ENCODE results near the gene CLGN. TPM values are rescaled to one million over a fixed set of nuclear protein-coding genes. Genes with fewer than 3 reads are reported as not detected.
A peak's percentile ranks its signal among the peaks of the same experiment; 100 is the strongest.

The CLGN gene
- total RNA-seq, 4 donors from 2014 or later = 0.40 TPM; not detected in 3

DNA sequence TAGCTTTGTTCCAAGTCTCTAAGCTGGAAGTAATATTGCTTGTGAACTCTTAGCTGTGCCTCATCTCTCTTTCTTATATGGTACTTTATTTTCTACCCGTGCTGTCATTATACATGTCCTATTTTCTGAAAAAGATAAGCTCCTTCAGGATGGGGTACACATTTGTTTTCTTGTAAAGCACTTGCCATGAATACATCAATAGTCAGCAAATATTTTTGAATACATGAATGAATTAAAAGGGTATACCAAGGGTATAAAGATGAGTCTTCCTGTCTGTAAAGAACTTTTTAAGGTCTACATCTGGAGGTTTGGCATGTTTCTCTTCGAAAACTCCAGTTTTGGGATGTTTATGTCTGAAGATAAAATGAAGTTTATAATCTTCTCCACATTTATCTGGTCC, 27.3 kb downstream of the CLGN start:
- no peak for TF ChIP-seq POLR2A (IDR thresholded peaks at IDR 0.05)
- TF ChIP-seq, protein P1, sequence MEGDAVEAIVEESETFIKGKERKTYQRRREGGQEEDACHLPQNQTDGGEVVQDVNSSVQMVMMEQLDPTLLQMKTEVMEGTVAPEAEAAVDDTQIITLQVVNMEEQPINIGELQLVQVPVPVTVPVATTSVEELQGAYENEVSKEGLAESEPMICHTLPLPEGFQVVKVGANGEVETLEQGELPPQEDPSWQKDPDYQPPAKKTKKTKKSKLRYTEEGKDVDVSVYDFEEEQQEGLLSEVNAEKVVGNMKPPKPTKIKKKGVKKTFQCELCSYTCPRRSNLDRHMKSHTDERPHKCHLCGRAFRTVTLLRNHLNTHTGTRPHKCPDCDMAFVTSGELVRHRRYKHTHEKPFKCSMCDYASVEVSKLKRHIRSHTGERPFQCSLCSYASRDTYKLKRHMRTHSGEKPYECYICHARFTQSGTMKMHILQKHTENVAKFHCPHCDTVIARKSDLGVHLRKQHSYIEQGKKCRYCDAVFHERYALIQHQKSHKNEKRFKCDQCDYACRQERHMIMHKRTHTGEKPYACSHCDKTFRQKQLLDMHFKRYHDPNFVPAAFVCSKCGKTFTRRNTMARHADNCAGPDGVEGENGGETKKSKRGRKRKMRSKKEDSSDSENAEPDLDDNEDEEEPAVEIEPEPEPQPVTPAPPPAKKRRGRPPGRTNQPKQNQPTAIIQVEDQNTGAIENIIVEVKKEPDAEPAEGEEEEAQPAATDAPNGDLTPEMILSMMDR (IDR thresholded peaks at IDR 0.05) = no peak
- no peaks in the 10 kb centered on the region for H3K36me3 ChIP-seq
- no peaks in the 10 kb centered on the region for H3K4me1 ChIP-seq
- H3K9me3 ChIP-seq = no peaks in the 10 kb centered on the region
- no peak overlapping the region for H3K27ac ChIP-seq
- no peaks in the 10 kb centered on the region for H3K27me3 ChIP-seq
- DNase-seq = no peak
- no peak overlapping the region for H3K4me3 ChIP-seq

DNA sequence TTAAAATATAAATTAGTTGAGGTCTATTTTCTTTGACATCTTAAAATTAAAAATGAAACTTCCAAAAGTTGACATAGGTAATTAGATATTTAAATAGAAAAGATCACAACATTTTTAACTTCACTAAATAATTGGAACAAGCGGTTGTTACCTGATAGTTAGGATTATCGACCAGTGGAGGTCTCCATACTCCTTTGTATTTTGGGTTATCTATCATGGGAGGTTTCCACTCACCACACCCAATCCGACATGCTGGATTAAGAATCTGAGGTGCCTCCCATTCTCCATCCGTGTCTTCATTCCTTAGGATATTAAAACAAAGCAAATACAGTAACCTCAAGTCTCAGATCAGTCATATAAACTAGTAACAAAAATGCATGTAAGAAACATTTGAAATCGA, 31.8 kb downstream of the CLGN start:
- H3K4me1 ChIP-seq = no peaks in the 10 kb centered on the region
- no peak overlapping the region for H3K4me3 ChIP-seq
- TF ChIP-seq POLR2A (IDR thresholded peaks at IDR 0.05) = no peak
- TF ChIP-seq, protein P1 (IDR thresholded peaks at IDR 0.05) = no peak
- H3K36me3 ChIP-seq = no peaks in the 10 kb centered on the region
- H3K9me3 ChIP-seq = no peaks in the 10 kb centered on the region
- no peak for DNase-seq
- H3K27ac ChIP-seq = no peak overlapping the region
- no peaks in the 10 kb centered on the region for H3K27me3 ChIP-seq

DNA sequence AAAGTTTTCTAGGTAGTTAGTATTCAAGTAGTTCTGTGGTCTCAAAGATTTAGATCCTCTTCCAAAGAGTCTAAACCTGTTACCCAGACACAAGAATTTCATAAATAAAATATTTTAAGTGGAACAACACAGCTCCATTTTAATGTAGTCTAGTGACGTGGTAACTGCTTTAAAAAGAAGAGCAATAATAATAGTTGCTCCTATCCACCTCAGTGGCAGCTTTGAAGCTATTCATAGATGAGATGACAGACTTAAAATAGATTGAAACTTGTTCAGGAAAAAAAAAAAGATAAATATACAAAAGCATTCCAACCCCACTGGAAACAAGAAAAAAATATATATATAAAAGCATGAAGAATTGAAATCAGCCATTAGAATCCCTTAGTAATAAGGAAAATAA, 39.4 kb downstream of the CLGN start:
- H3K27ac ChIP-seq = no peak overlapping the region
- H3K36me3 ChIP-seq = no peaks in the 10 kb centered on the region
- no peaks in the 10 kb centered on the region for H3K4me1 ChIP-seq
- DNase-seq = no peak
- H3K27me3 ChIP-seq = no peaks in the 10 kb centered on the region
- H3K9me3 ChIP-seq = no peaks in the 10 kb centered on the region
- H3K4me3 ChIP-seq = no peak overlapping the region
- TF ChIP-seq, protein P1 (IDR thresholded peaks at IDR 0.05) = no peak
- no peak for TF ChIP-seq POLR2A (IDR thresholded peaks at IDR 0.05)

DNA sequence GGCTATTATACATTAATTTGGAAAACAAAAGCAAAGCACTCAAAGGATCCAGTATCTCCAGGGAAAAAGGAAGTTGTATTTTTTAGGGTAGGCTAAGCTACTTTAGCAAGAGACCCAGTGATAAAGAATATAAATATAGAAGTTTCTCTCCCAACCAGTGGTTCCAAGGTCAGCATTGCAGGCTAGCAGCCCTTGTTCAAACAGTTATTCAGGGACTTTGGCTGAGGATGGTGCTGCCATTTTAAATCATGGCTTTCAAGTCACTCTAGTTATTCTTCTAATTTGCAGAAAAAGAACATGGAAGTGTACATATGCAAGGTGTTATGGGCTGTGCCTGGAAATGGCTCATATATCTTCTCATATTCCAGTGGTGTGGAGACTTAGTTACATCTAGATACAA, 44.7 kb downstream of the CLGN start:
- no peak for DNase-seq
- Histone ChIP-seq H3K27me3 (no peaks in the 10 kb centered on the region), H3K9me3 (no peaks in the 10 kb centered on the region), H3K4me1 (no peaks in the 10 kb centered on the region), H3K36me3 (peaks cover 0 to 14% (median 0%) of the 10 kb centered on the region in 3 donors), H3K4me3 (no peak overlapping the region), H3K27ac (no peak overlapping the region)
- TF ChIP-seq, protein P1 (IDR thresholded peaks at IDR 0.05) = no peak
- no peak for TF ChIP-seq POLR2A (IDR thresholded peaks at IDR 0.05)

DNA sequence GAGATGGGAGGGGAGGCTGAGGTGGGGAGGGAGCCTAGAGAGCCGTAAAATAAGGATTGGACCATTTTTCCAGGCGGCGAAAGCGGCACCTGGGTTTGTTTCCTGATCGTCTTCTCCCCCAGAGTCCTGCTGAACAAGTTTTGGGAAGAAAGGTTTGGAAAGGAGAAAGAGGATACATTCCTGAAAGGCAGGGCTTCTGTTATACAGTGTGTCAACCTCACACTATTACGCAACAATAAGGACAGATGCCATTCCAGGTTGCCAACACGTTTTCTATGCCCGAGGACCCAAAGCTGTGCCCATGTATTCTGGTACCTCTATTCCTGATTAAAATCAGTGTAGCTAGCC, 53.3 kb downstream of the CLGN start:
- H3K4me1 ChIP-seq = peaks cover 0 to 19% (median 0%) of the 10 kb centered on the region in 4 donors
- H3K4me3 ChIP-seq = peak overlapping the region; percentile 82 to 90 (median 84)
- peak overlapping the region; percentile 81 to 92 (median 90) for H3K27ac ChIP-seq
- DNase-seq = no peak
- TF ChIP-seq, protein P1 (IDR thresholded peaks at IDR 0.05) = no peak
- no peak for TF ChIP-seq POLR2A (IDR thresholded peaks at IDR 0.05)
- H3K9me3 ChIP-seq = no peaks in the 10 kb centered on the region
- no peaks in the 10 kb centered on the region for H3K27me3 ChIP-seq
- no peaks in the 10 kb centered on the region for H3K36me3 ChIP-seq
